ENCODE results near the gene GLIS1. TPM values are rescaled to one million over a fixed set of nuclear protein-coding genes. Genes with fewer than 3 reads are reported as not detected.
A peak's percentile ranks its signal among the peaks of the same experiment; 100 is the strongest.

The GLIS1 gene
- total and polyA plus RNA-seq, 3 experiments from 2014 or later: 0.18 TPM; not detected in 2

GRCh38 chr1:53656747-53657530 is 82.0 kb downstream of the GLIS1 start:
- H3K4me3 Mint-ChIP-seq: no peak overlapping the region
- H3K27me3 Mint-ChIP-seq: peaks cover 4 to 13% of the 10 kb centered on the region in 2 donors
- no peaks in the 10 kb centered on the region for H3K36me3 Mint-ChIP-seq
- Histone ChIP-seq H3K27me3 (ENCODE audit: insufficient read depth, low read length, poor library complexity, severe bottlenecking) (no peaks in the 10 kb centered on the region), H3K4me3 (ENCODE audit: low read length) (no peak overlapping the region), H3K9me3 (ENCODE audit: low read length) (no peaks in the 10 kb centered on the region), H3K4me1 (ENCODE audit: insufficient read depth, low read length) (no peaks in the 10 kb centered on the region), H3K27ac (ENCODE audit: low read depth, low read length) (no peak overlapping the region), H3K36me3 (ENCODE audit: insufficient read depth, low read length) (no peaks in the 10 kb centered on the region)
- no peaks in the 10 kb centered on the region for H3K9me3 Mint-ChIP-seq
- no peak overlapping the region for H3K27ac Mint-ChIP-seq
- H3K4me1 Mint-ChIP-seq: no peaks in the 10 kb centered on the region
- CTCF ChIA-PET: no interaction called here
- POLR2A ChIA-PET: no interaction called here
- no peak for DNase-seq

DNA sequence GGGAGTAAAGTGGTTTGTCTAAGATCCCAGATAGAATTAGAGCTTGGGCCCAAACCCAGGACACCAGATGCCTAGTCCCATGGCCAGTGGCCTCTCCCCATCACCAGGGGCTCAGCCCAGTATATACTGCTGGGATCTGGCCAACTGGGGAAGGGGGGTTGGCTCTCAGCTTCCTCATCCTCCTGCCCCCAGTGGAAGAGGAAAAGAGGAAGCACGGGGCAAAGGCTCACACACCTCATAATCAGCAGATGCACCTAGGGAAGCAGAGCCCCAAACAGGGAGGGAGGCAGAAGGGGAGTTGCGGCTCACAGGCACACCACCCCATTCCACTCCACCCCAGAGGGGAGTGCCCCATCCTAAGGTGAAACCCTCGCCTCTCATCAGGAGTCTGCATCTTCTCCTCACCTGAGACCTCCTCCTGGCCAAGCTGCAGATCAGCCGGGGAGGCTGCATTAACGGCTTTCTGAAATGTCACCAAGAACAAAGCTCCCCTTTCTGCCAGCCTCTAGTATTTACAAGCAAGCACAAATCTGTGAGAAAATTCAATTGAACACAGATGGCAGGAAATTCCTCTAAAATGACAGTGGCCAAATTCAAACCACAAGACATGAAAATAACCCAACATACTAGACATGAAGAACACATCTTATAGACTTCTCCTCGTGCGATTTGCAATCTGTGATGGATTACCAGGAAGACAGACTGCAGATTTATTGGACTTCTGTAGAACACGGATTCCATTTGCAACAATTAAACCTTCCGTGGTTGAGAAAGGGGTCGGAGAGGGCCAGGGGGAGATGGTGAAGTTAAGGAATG is 82.8 kb downstream of the GLIS1 start:
- H3K4me1 Mint-ChIP-seq: no peaks in the 10 kb centered on the region
- ChIA-PET POLR2A (no interaction called here), CTCF (no interaction called here)
- Histone ChIP-seq H3K9me3 (ENCODE audit: low read length) (no peaks in the 10 kb centered on the region), H3K36me3 (ENCODE audit: insufficient read depth, low read length) (no peaks in the 10 kb centered on the region), H3K27ac (ENCODE audit: low read depth, low read length) (no peak overlapping the region), H3K27me3 (ENCODE audit: insufficient read depth, low read length, poor library complexity, severe bottlenecking) (no peaks in the 10 kb centered on the region), H3K4me1 (ENCODE audit: insufficient read depth, low read length) (no peaks in the 10 kb centered on the region), H3K4me3 (ENCODE audit: low read length) (no peak overlapping the region)
- H3K36me3 Mint-ChIP-seq: no peaks in the 10 kb centered on the region
- H3K4me3 Mint-ChIP-seq: no peak overlapping the region
- peaks cover 4 to 13% of the 10 kb centered on the region in 2 donors for H3K27me3 Mint-ChIP-seq
- H3K9me3 Mint-ChIP-seq: no peaks in the 10 kb centered on the region
- DNase-seq: no peak
- peak overlapping the region in 2 of 8 donors; percentile 6 to 56 for H3K27ac Mint-ChIP-seq

- Histone ChIP-seq H3K4me3 (ENCODE audit: low read length) (no peak overlapping the region), H3K27ac (ENCODE audit: low read depth, low read length) (no peak overlapping the region), H3K36me3 (ENCODE audit: insufficient read depth, low read length) (no peaks in the 10 kb centered on the region), H3K4me1 (ENCODE audit: insufficient read depth, low read length) (no peaks in the 10 kb centered on the region), H3K27me3 (ENCODE audit: insufficient read depth, low read length, poor library complexity, severe bottlenecking) (no peaks in the 10 kb centered on the region), H3K9me3 (ENCODE audit: low read length) (no peaks in the 10 kb centered on the region)
- H3K9me3 Mint-ChIP-seq: no peaks in the 10 kb centered on the region
- no peak for DNase-seq
- H3K27me3 Mint-ChIP-seq: peaks cover 4 to 13% of the 10 kb centered on the region in 2 donors
- ChIA-PET CTCF (no interaction called here), POLR2A (no interaction called here)
- H3K27ac Mint-ChIP-seq: no peak overlapping the region
- H3K36me3 Mint-ChIP-seq: no peaks in the 10 kb centered on the region
- no peaks in the 10 kb centered on the region for H3K4me1 Mint-ChIP-seq
- H3K4me3 Mint-ChIP-seq: peak overlapping the region in 1 of 7 donors; percentile 23
Measured at GRCh38 chr1:53654216-53655210, 84.5 kb downstream of the GLIS1 start.

DNA sequence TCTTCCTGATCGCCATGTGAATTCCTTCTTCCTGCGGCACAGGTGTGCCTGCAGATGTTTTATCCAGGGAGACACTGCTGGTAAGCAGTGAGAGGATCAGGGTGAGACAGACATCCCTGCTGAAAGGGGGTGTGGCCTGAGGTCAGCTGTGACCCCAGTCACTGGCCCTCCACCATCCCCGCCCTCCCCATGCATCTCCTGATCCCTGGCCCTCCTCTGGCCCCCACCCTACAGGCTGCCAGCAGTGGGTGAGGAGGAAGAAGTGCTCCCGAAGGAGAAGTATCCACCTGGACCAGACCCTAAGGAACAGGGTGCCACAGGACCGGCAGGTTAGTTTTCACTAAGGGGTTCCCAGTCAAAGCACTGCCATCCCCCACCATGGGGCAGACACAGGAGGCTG is 85.3 kb downstream of the GLIS1 start:
- H3K27me3 Mint-ChIP-seq: peaks cover 4 to 13% of the 10 kb centered on the region in 2 donors
- no peak overlapping the region for H3K27ac Mint-ChIP-seq
- H3K4me1 ChIP-seq (ENCODE audit: insufficient read depth, low read length): no peaks in the 10 kb centered on the region
- no peak overlapping the region for H3K27ac ChIP-seq (ENCODE audit: low read depth, low read length)
- CTCF ChIA-PET: no interaction called here
- H3K9me3 Mint-ChIP-seq: no peaks in the 10 kb centered on the region
- H3K4me3 ChIP-seq (ENCODE audit: low read length): no peak overlapping the region
- no peaks in the 10 kb centered on the region for H3K36me3 ChIP-seq (ENCODE audit: insufficient read depth, low read length)
- no peaks in the 10 kb centered on the region for H3K36me3 Mint-ChIP-seq
- H3K4me3 Mint-ChIP-seq: no peak overlapping the region
- no peaks in the 10 kb centered on the region for H3K9me3 ChIP-seq (ENCODE audit: low read length)
- no peak for DNase-seq
- no peaks in the 10 kb centered on the region for H3K4me1 Mint-ChIP-seq
- POLR2A ChIA-PET: no interaction called here
- no peaks in the 10 kb centered on the region for H3K27me3 ChIP-seq (ENCODE audit: insufficient read depth, low read length, poor library complexity, severe bottlenecking)

DNA sequence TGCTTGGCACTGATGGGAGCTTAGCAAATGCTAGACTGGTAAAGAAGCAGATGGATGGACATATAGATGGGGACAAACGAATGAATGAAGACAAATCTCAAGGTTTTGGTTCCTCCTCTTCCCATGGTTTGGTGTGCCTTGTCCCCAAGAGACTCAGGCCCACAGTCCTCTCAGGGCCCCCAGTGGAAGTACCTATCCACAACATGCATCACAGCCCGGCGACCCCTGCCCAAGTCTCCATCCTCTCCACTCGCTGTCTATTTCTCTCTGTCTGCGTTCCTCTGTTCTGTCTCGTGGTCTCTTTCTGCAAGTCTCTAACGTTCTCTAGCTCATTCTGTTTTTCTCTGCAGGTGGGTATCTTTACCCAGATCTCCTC is 85.8 kb downstream of the GLIS1 start:
- Mint-ChIP-seq H3K4me3 (no peak overlapping the region), H3K27me3 (peaks cover 4 to 13% of the 10 kb centered on the region in 2 donors), H3K27ac (no peak overlapping the region), H3K36me3 (no peaks in the 10 kb centered on the region), H3K9me3 (no peaks in the 10 kb centered on the region), H3K4me1 (no peaks in the 10 kb centered on the region)
- Histone ChIP-seq H3K9me3 (ENCODE audit: low read length) (no peaks in the 10 kb centered on the region), H3K4me1 (ENCODE audit: insufficient read depth, low read length) (no peaks in the 10 kb centered on the region), H3K27ac (ENCODE audit: low read depth, low read length) (no peak overlapping the region), H3K27me3 (ENCODE audit: insufficient read depth, low read length, poor library complexity, severe bottlenecking) (no peaks in the 10 kb centered on the region), H3K4me3 (ENCODE audit: low read length) (no peak overlapping the region), H3K36me3 (ENCODE audit: insufficient read depth, low read length) (no peaks in the 10 kb centered on the region)
- POLR2A ChIA-PET: no interaction called here
- CTCF ChIA-PET: no interaction called here
- DNase-seq: no peak

- Mint-ChIP-seq H3K27me3 (peaks cover 1 to 14% of the 10 kb centered on the region in 2 donors), H3K4me3 (no peak overlapping the region), H3K27ac (no peak overlapping the region), H3K9me3 (no peaks in the 10 kb centered on the region), H3K4me1 (no peaks in the 10 kb centered on the region), H3K36me3 (no peaks in the 10 kb centered on the region)
- H3K4me3 ChIP-seq (ENCODE audit: low read length): no peak overlapping the region
- H3K9me3 ChIP-seq (ENCODE audit: low read length): no peaks in the 10 kb centered on the region
- no peaks in the 10 kb centered on the region for H3K27me3 ChIP-seq (ENCODE audit: insufficient read depth, low read length, poor library complexity, severe bottlenecking)
- CTCF ChIA-PET: no interaction called here
- no peak for DNase-seq
- H3K4me1 ChIP-seq (ENCODE audit: insufficient read depth, low read length): no peaks in the 10 kb centered on the region
- POLR2A ChIA-PET: no interaction called here
- H3K36me3 ChIP-seq (ENCODE audit: insufficient read depth, low read length): no peaks in the 10 kb centered on the region
- no peak overlapping the region for H3K27ac ChIP-seq (ENCODE audit: low read depth, low read length)
Measured at GRCh38 chr1:53652441-53653199, 86.3 kb downstream of the GLIS1 start.

DNA sequence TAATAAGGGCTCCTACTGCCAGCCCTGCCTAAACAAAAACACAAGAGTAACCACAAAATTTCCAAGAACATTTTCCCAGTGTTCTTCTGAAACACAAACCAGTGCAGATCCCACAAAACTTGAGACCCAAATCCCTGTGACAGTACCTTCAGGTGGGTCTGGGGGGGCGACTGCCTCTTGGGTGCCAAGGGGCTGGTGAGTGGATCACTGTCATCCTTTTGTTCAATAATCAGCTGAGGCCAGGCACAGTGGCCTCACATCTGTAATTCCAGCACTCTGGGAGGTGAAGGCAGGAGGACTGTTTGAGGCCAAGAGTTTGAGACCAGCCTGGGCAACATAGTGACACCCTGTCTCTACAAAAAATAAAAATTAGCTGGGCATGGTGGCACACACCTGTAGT is 87.6 kb downstream of the GLIS1 start:
- Histone ChIP-seq H3K27me3 (ENCODE audit: insufficient read depth, low read length, poor library complexity, severe bottlenecking) (no peaks in the 10 kb centered on the region), H3K4me1 (ENCODE audit: insufficient read depth, low read length) (no peaks in the 10 kb centered on the region), H3K27ac (ENCODE audit: low read depth, low read length) (no peak overlapping the region), H3K9me3 (ENCODE audit: low read length) (no peaks in the 10 kb centered on the region), H3K36me3 (ENCODE audit: insufficient read depth, low read length) (no peaks in the 10 kb centered on the region), H3K4me3 (ENCODE audit: low read length) (no peak overlapping the region)
- H3K36me3 Mint-ChIP-seq: no peaks in the 10 kb centered on the region
- no peak for DNase-seq
- no peaks in the 10 kb centered on the region for H3K4me1 Mint-ChIP-seq
- no peak overlapping the region for H3K27ac Mint-ChIP-seq
- no peak overlapping the region for H3K4me3 Mint-ChIP-seq
- H3K9me3 Mint-ChIP-seq: no peaks in the 10 kb centered on the region
- H3K27me3 Mint-ChIP-seq: peaks cover 1 to 14% of the 10 kb centered on the region in 2 donors
- ChIA-PET CTCF (no interaction called here), POLR2A (interaction anchor here (0.6 kb wide), 1 partner anchor 138 kb away, joined by 3 read pairs; no protein-coding TSS in a partner anchor)
